Measurements from ENCODE around the gene CHST5. TPM values are rescaled to one million over a fixed set of nuclear protein-coding genes. Genes with fewer than 3 reads are reported as not detected.
"Not testable (repeated sequence)": the region's sequence is repeated elsewhere in the genome, so short reads cannot be mapped to it uniquely, and the experiment has no call there.

The CHST5 gene
- total and polyA plus RNA-seq, 7 donors = 0.41 to 18.3 (median 15.0) TPM; not detected in 3

GRCh38 chr16:75514296-75514695 lies 21.6 kb downstream of the CHST5 start:
- intact Hi-C loops (cut with DNase I) = no loop called here

GRCh38 chr16:75506574-75506973 lies 29.3 kb downstream of the CHST5 start:
- intact Hi-C loops (cut with DNase I) = no loop called here
- Histone ChIP-seq H3K36me3 (no peaks in the 10 kb centered on the region), H3K27me3 (no peaks in the 10 kb centered on the region), H3K9me3 (no peaks in the 10 kb centered on the region), H3K4me1 (peaks cover 0 to 5% (median 2%) of the 10 kb centered on the region in 4 donors), H3K4me3 (no peak overlapping the region), H3K27ac (no peak overlapping the region)
- DNase-seq = peak; percentile 75
- no peak for TF ChIP-seq POLR2A (IDR thresholded peaks at IDR 0.05)
- no peak for TF ChIP-seq POLR2AphosphoS5 (IDR thresholded peaks at IDR 0.05)
- 42 to 50% methylated on average over 7 of the region's 7 CpGs for WGBS, 2 donors

More at GRCh38 chr16:75514296-75514695, 21.6 kb downstream of the CHST5 start:
- DNase-seq = no peak
- no peak for TF ChIP-seq EP300 (IDR thresholded peaks at IDR 0.05)
- TF ChIP-seq CTCF (IDR thresholded peaks at IDR 0.05) = no peak
- no peak overlapping the region for H3K27ac ChIP-seq
- H3K4me3 ChIP-seq = no peak overlapping the region
- no peaks in the 10 kb centered on the region for H3K36me3 ChIP-seq
- no peaks in the 10 kb centered on the region for H3K9me3 ChIP-seq
- peaks cover 0 to 11% (median 9%) of the 10 kb centered on the region in 4 donors for H3K4me1 ChIP-seq
- no peaks in the 10 kb centered on the region for H3K27me3 ChIP-seq
- WGBS, 2 donors = 96% methylated on average over 11 of the region's 11 CpGs

GRCh38 chr16:75506107-75506506 lies 29.8 kb downstream of the CHST5 start:
- Histone ChIP-seq H3K4me3 (no peak overlapping the region), H3K27ac (no peak overlapping the region), H3K4me1 (peaks cover 0 to 9% (median 4%) of the 10 kb centered on the region in 4 donors), H3K27me3 (no peaks in the 10 kb centered on the region), H3K9me3 (no peaks in the 10 kb centered on the region), H3K36me3 (no peaks in the 10 kb centered on the region)
- TF ChIP-seq EP300 (IDR thresholded peaks at IDR 0.05) = no peak
- no peak for TF ChIP-seq POLR2AphosphoS5 (IDR thresholded peaks at IDR 0.05)
- no peak for TF ChIP-seq CTCF (IDR thresholded peaks at IDR 0.05)
- no peak for TF ChIP-seq POLR2A (IDR thresholded peaks at IDR 0.05)
- intact Hi-C loops (cut with DNase I) = no loop called here
- 84 to 87% methylated on average over 3 of the region's 3 CpGs for WGBS, 2 donors
- no peak for DNase-seq

- Histone ChIP-seq H3K4me1 (peaks cover 0 to 9% (median 4%) of the 10 kb centered on the region in 4 donors), H3K9me3 (no peaks in the 10 kb centered on the region), H3K36me3 (no peaks in the 10 kb centered on the region), H3K27me3 (no peaks in the 10 kb centered on the region), H3K4me3 (no peak overlapping the region), H3K27ac (no peak overlapping the region)
- TF ChIP-seq POLR2AphosphoS5 (IDR thresholded peaks at IDR 0.05) = no peak
- TF ChIP-seq CTCF (IDR thresholded peaks at IDR 0.05) = no peak
- no peak for TF ChIP-seq POLR2A (IDR thresholded peaks at IDR 0.05)
- no peak for TF ChIP-seq EP300 (IDR thresholded peaks at IDR 0.05)
- no peak for DNase-seq
- 90 to 96% methylated on average over 1 of the region's 1 CpG for WGBS, 2 donors
- intact Hi-C loops (cut with DNase I) = no loop called here
Measured at GRCh38 chr16:75503801-75504200, 32.1 kb downstream of the CHST5 start.

- intact Hi-C loops (cut with DNase I) = no loop called here
- Histone ChIP-seq H3K27ac (no peak overlapping the region), H3K4me3 (no peak overlapping the region), H3K27me3 (no peaks in the 10 kb centered on the region), H3K4me1 (peaks cover 0 to 12% (median 4%) of the 10 kb centered on the region in 4 donors), H3K9me3 (no peaks in the 10 kb centered on the region), H3K36me3 (no peaks in the 10 kb centered on the region)
- DNase-seq = no peak
- 81 to 95% methylated on average over 4 of the region's 4 CpGs for WGBS, 2 donors
- TF ChIP-seq CTCF (IDR thresholded peaks at IDR 0.05) (no peak), POLR2A (IDR thresholded peaks at IDR 0.05) (no peak), EP300 (IDR thresholded peaks at IDR 0.05) (no peak), POLR2AphosphoS5 (IDR thresholded peaks at IDR 0.05) (no peak)
Measured at GRCh38 chr16:75502916-75503605, 32.8 kb downstream of the CHST5 start.

- H3K36me3 ChIP-seq; intact Hi-C loops (cut with DNase I); H3K27me3 ChIP-seq; H3K4me3 ChIP-seq; DNase-seq; H3K9me3 ChIP-seq: not testable (repeated sequence)
- H3K27ac ChIP-seq = peak overlapping the region in 2 of 4 donors; percentile 47 to 75
- 62 to 69% methylated on average over 6 of the region's 6 CpGs for WGBS, 2 donors
- H3K4me1 ChIP-seq = peaks cover 0 to 12% (median 4%) of the 10 kb centered on the region in 4 donors
Measured at GRCh38 chr16:75501820-75502219, 34.1 kb downstream of the CHST5 start.
